K562 (cell line): Measurements from ENCODE around the gene BRWD1. TPM values are rescaled to one million over a fixed set of nuclear protein-coding genes. Genes with fewer than 3 reads are reported as not detected.

Experiments used
- ATAC-seq: fragments of 200-7000 bp; cut with Tn5 transposase; 3 replicates; pipeline ENCODE4 v1.9.1; 2020; ENCODE audit warnings: moderate library complexity
- BruUV-seq: library from RNA; stranded (reverse); fragments of 400-500 nt; replicated peaks from 2 replicates; lab custom pipeline; 2021; lab: Mats Ljungman, UMichigan
- CTCF ChIA-PET: fragments of 300-600 bp; formaldehyde crosslinking; extraction: SDS; loops from one replicate; lab custom pipeline; 2021; ENCODE audit warnings: low intra/inter-chr PET ratio; lab: Yijun Ruan, JAX
- POLR2A ChIA-PET: fragments of 300-600, 350-650 bp; sonication (Branson Sonifier 250); formaldehyde crosslinking; extraction: SDS; loops from one replicate; lab custom pipeline; 2021; ENCODE audit warnings: antibody characterized with exemption, inconsistent platforms; lab: Yijun Ruan, JAX
- DNase-seq, 4 experiments: peaks; one replicate each; pipeline versions ENCODE4 v3.0.0 to v3.0.0-alpha.2; 2011 to 2018; ENCODE audit warnings: low spot score in 3 of 4, mixed read lengths in 3 of 4; ENCODE audit errors: extremely low read depth in 1 of 4
- FAIRE-seq: peaks from 2 replicates; lab custom pipeline; 2011; peaks lifted over from hg19 to GRCh38; lab: Jason Lieb, UNC
- H2AFZ ChIP-seq: 2 replicates; pipeline ENCODE4 v1.6.0; 2011; ENCODE audit warnings: low read depth, low read length, control low read depth, inconsistent platforms
- H3K27ac ChIP-seq: fragments of 200-600 bp; 3 replicates; pipeline ENCODE4 v1.8.0; 2011; ENCODE audit warnings: low read depth, mild to moderate bottlenecking, control low read depth, inconsistent platforms, low read length, moderate library complexity, mixed read lengths; ENCODE audit errors: extremely low read depth
- H3K27me3 ChIP-seq, 2 experiments: fragments of 300-600 bp in 1 of 2; 2 replicates in 1 of 2; 3 replicates in 1 of 2; pipeline versions ENCODE4 v1.6.0 to v1.8.0; 2011; ENCODE audit warnings: inconsistent platforms in 2 of 2, low read length in 2 of 2, mild to moderate bottlenecking in 1 of 2, mixed read lengths in 1 of 2, moderate library complexity in 1 of 2; ENCODE audit not compliant: control insufficient read depth in 2 of 2, insufficient read depth in 2 of 2
- H3K36me3 ChIP-seq: fragments of 300-600 bp; 3 replicates; pipeline ENCODE4 v1.8.0; 2011; ENCODE audit warnings: mild to moderate bottlenecking, low read length, inconsistent platforms; ENCODE audit not compliant: control insufficient read depth, insufficient read depth
- H3K4me1 ChIP-seq, 2 experiments: fragments of 200-600 bp in 1 of 2; replicated peaks in 1 of 2; 2 replicates in 1 of 2; 3 replicates in 1 of 2; pipeline versions ENCODE4 v1.5.1 to v1.8.0; 2011; ENCODE audit warnings: inconsistent platforms in 2 of 2, low read length in 2 of 2, mild to moderate bottlenecking in 1 of 2, mixed read lengths in 1 of 2, moderate library complexity in 1 of 2; ENCODE audit not compliant: control insufficient read depth in 2 of 2, insufficient read depth in 2 of 2
- H3K4me2 ChIP-seq: 2 replicates; pipeline ENCODE4 v1.6.1; 2011; ENCODE audit warnings: low read length, control low read depth, inconsistent platforms, mixed read lengths; ENCODE audit not compliant: insufficient read depth
- H3K4me3 ChIP-seq: fragments of 200-600 bp; sonication (generic), shearing (Covaris generic); 2 replicates; pipeline ENCODE4 v1.5.1; 2016; ENCODE audit warnings: control low read depth, inconsistent platforms
- H3K79me2 ChIP-seq: fragments of 200-600 bp; 3 replicates; pipeline ENCODE4 v1.8.0; 2011; ENCODE audit warnings: low read length, inconsistent platforms; ENCODE audit not compliant: control insufficient read depth, insufficient read depth
- H3K9ac ChIP-seq, 2 experiments: 2 replicates each; pipeline versions ENCODE4 v1.6.0 to v1.6.1; 2011; ENCODE audit warnings: low read depth in 2 of 2, low read length in 2 of 2, control low read depth in 1 of 2, inconsistent platforms in 1 of 2, mild to moderate bottlenecking in 1 of 2, mixed read lengths in 1 of 2; ENCODE audit not compliant: insufficient read depth in 1 of 2
- H3K9me1 ChIP-seq: one replicate; pipeline ENCODE4 v1.6.0; 2011; ENCODE audit warnings: inconsistent platforms, mild to moderate bottlenecking, low read length, moderate library complexity; ENCODE audit not compliant: control insufficient read depth, insufficient read depth
- H3K9me3 ChIP-seq: replicated peaks from 2 replicates; pipeline ENCODE4 v1.5.1; 2011; ENCODE audit warnings: low read depth, low read length, inconsistent platforms; ENCODE audit not compliant: control insufficient read depth, insufficient read depth
- H4K20me1 ChIP-seq: replicated peaks from 2 replicates; pipeline ENCODE4 v1.6.1; 2011; ENCODE audit warnings: low read length, inconsistent platforms, mixed read lengths; ENCODE audit not compliant: control insufficient read depth, insufficient read depth
- AFF1 ChIP-seq, 2 experiments: fragments of 450-650 bp; IDR thresholded peaks; 2 replicates each; pipeline ENCODE4 v1.6.1; 2018; ENCODE audit warnings: mild to moderate bottlenecking in 2 of 2, low read depth in 1 of 2; ENCODE audit not compliant: partially characterized antibody in 2 of 2
- ATF6 ChIP-seq: sonication (generic); formaldehyde crosslinking; IDR thresholded peaks from 2 replicates; pipeline ENCODE4 v1.4.0; 2020; ENCODE audit warnings: mild to moderate bottlenecking, missing genetic modification reagents
- ELK3 ChIP-seq: fragments of 450-650 bp; formaldehyde crosslinking; IDR thresholded peaks from 2 replicates; pipeline ENCODE4 v1.4.0; 2020; ENCODE audit warnings: mild to moderate bottlenecking
- EWSR1 ChIP-seq: fragments of 450-650 bp; IDR thresholded peaks from 2 replicates; pipeline ENCODE4 v1.6.1; 2018; ENCODE audit warnings: borderline replicate concordance, mild to moderate bottlenecking, low read depth, moderate library complexity; ENCODE audit not compliant: partially characterized antibody
- MAFK ChIP-seq: IDR thresholded peaks from 2 replicates; pipeline ENCODE4 v1.6.1; 2011; ENCODE audit warnings: low read length, improper control_type of control experiment
- NR2C2 ChIP-seq, 2 experiments: fragments of 200-800 bp in 1 of 2; sonication (Bioruptor generic) in 1 of 2; sonication (generic) in 1 of 2; formaldehyde crosslinking in 1 of 2; IDR thresholded peaks; 2 replicates each; pipeline versions ENCODE4 v1.6.1 to v1.8.0; 2016 to 2022; ENCODE audit warnings: mild to moderate bottlenecking in 1 of 2, missing compliant biosample characterization in 1 of 2, missing genetic modification characterization in 1 of 2, missing genetic modification reagents in 1 of 2
- PRDM10 ChIP-seq: fragments of 450-650 bp; IDR thresholded peaks from 2 replicates; pipeline ENCODE4 v1.6.1; 2018; ENCODE audit not compliant: partially characterized antibody
- STAT5A ChIP-seq: IDR thresholded peaks from 2 replicates; pipeline ENCODE4 v1.6.1; 2012; ENCODE audit warnings: low read length, inconsistent platforms, borderline replicate concordance
- ZFP1 ChIP-seq: fragments of 450-650 bp; formaldehyde crosslinking; IDR thresholded peaks from 2 replicates; pipeline ENCODE4 v1.4.0; 2020; ENCODE audit warnings: mild to moderate bottlenecking, mixed read lengths
- ZNF316 ChIP-seq: fragments of 450-650 bp; IDR thresholded peaks from 2 replicates; pipeline ENCODE4 v1.6.1; 2016
- ZNF444 ChIP-seq: fragments of 250-450 bp; sonication (Bioruptor Pico); IDR thresholded peaks from 2 replicates; pipeline ENCODE4 v1.4.0; 2020; ENCODE audit warnings: mild to moderate bottlenecking, moderate library complexity
- WGBS: fragments of 100-300 bp; shearing (Covaris generic); methylation state at CpG from one replicate; pipeline ENCODE4 v1.1.6; 2016; ENCODE audit warnings: low coverage, mixed read lengths; ENCODE audit not compliant: insufficient coverage; ENCODE audit errors: missing lambda C conversion rate; 5-methylcytosine and 5-hydroxymethylcytosine counted together
- in situ Hi-C: fragments of 300-500 bp; cut with MboI; formaldehyde crosslinking; loops from 4 replicates; pipeline ENCODE4 v1.15.0; 2018; ENCODE audit warnings: inconsistent platforms, mixed read lengths
- intact Hi-C: fragments of 100-400 bp; cut with micrococcal nuclease; formaldehyde crosslinking; loops from 2 replicates; pipeline ENCODE4 v1.14.2; 2022
- polyA plus RNA-seq, 8 experiments: library from polyadenylated mRNA; depleted of rRNA in 4 of 8; stranded (reverse) in 5 of 8; unstranded in 3 of 8; fragments of >200 nt; fragmentation: Nextera tagmentation in 2 of 8; fragmentation: Illumina TruSeq in 1 of 8; extraction: Ambion mirVana in 2 of 8; extraction: Trizol in 1 of 8; gene quantifications; 2 replicates each; pipeline versions ENCODE4 v1.2.1 to v1.2.3, GENCODE V29; 2011 to 2014; ENCODE audit warnings: inconsistent platforms in 1 of 8, missing spikeins in 1 of 8
- total RNA-seq, 7 experiments: library from RNA; depleted of rRNA in 6 of 7; stranded (reverse); fragments of >200 nt in 6 of 7; fragmentation: Illumina TruSeq in 2 of 7; extraction: Trizol in 2 of 7; gene quantifications; 2 replicates each; pipeline versions ENCODE4 v1.2.1 to v1.2.3, GENCODE V29; 2011 to 2021; ENCODE audit warnings: low replicate concordance in 1 of 7

Gene BRWD1
- total and polyA plus RNA-seq, 9 of the 15 experiments (the other 6 are each of a cell fraction or from before 2014, with no cell fraction given), result 10.1 to 60.2 (median 34.1) TPM

GRCh38 chr21:39300587-39300986 lies 12.8 kb downstream of the BRWD1 start:
- peaks cover 85% of the 10 kb centered on the region for H3K36me3 ChIP-seq
- CTCF ChIA-PET, result no interaction called here
- no peak overlapping the region for H3K9ac ChIP-seq
- WGBS, result 100% methylated on average over 2 of the region's 3 CpGs
- H3K4me1 ChIP-seq, result no peaks in the 10 kb centered on the region
- H3K9me1 ChIP-seq, result no peaks in the 10 kb centered on the region
- H4K20me1 ChIP-seq, result no peaks in the 10 kb centered on the region
- no peak overlapping the region for H2AFZ ChIP-seq
- ATAC-seq (no peak), DNase-seq (no peak), FAIRE-seq (no peak)
- H3K9me3 ChIP-seq, result no peaks in the 10 kb centered on the region
- intact Hi-C loops, result no loop called here
- H3K4me2 ChIP-seq, result no peak overlapping the region
- H3K27me3 ChIP-seq, result no peaks in the 10 kb centered on the region
- POLR2A ChIA-PET, result interaction anchor here (0.6 to 2.5 kb wide), 5 partner anchors 11 to 48 kb away, joined by 3 to 12 read pairs (median 4); partner anchors contain the start of gene BRWD1
- in situ Hi-C loops, result no loop called here
- peaks cover 48% of the 10 kb centered on the region for H3K79me2 ChIP-seq
- no peak overlapping the region for H3K4me3 ChIP-seq
- H3K27ac ChIP-seq, result no peak overlapping the region
- no TSS peak for BruUV-seq
- TF ChIP-seq ZNF444 (CRISPR knock-in tag) (no peak), STAT5A (no peak), PRDM10 (no peak), ZFP1 (CRISPR knock-in tag) (no peak), ATF6 (CRISPR knock-in tag) (no peak), AFF1 (IDR thresholded peaks at IDR 0.05; ENCODE audit: low read depth in 1 of 2, partially characterized antibody in 2 of 2) (peak in 1 of 2 experiments; percentile 81), ZNF316 (peak; percentile 72; the same call in 1 of the 2 replicates), EWSR1 (no peak), ELK3 (no peak), NR2C2 (CRISPR knock-in tag; IDR thresholded peaks at IDR 0.05) (no peak), NR2C2 (tag; IDR thresholded peaks at IDR 0.05) (no peak), MAFK (peak; percentile 55; the same call in 1 of the 2 replicates)
